K562 (cell line): ENCODE measurements around the gene SCN2B. TPM values are rescaled to one million over a fixed set of nuclear protein-coding genes. Genes with fewer than 3 reads are reported as not detected.
A peak's percentile ranks its signal among the peaks of the same experiment; 100 is the strongest.

Experiments used
- ATAC-seq: fragments of 200-7000 bp; cut with Tn5 transposase; 3 replicates; pipeline ENCODE4 v1.9.1; 2020; ENCODE audit warnings: moderate library complexity
- BruUV-seq: library from RNA; stranded (reverse); fragments of 400-500 nt; replicated peaks from 2 replicates; lab custom pipeline; 2021; lab: Mats Ljungman, UMichigan
- CTCF ChIA-PET: fragments of 300-600 bp; formaldehyde crosslinking; extraction: SDS; loops from one replicate; lab custom pipeline; 2021; ENCODE audit warnings: low intra/inter-chr PET ratio; lab: Yijun Ruan, JAX
- POLR2A ChIA-PET: fragments of 300-600, 350-650 bp; sonication (Branson Sonifier 250); formaldehyde crosslinking; extraction: SDS; loops from one replicate; lab custom pipeline; 2021; ENCODE audit warnings: antibody characterized with exemption, inconsistent platforms; lab: Yijun Ruan, JAX
- DNase-seq, 4 experiments: peaks; one replicate each; pipeline versions ENCODE4 v3.0.0 to v3.0.0-alpha.2; 2011 to 2018; ENCODE audit warnings: low spot score in 3 of 4, mixed read lengths in 3 of 4; ENCODE audit errors: extremely low read depth in 1 of 4
- FAIRE-seq: peaks from 2 replicates; lab custom pipeline; 2011; peaks lifted over from hg19 to GRCh38; lab: Jason Lieb, UNC
- H2AFZ ChIP-seq: 2 replicates; pipeline ENCODE4 v1.6.0; 2011; ENCODE audit warnings: low read depth, low read length, control low read depth, inconsistent platforms
- H3K27ac ChIP-seq: fragments of 200-600 bp; 3 replicates; pipeline ENCODE4 v1.8.0; 2011; ENCODE audit warnings: low read depth, mild to moderate bottlenecking, control low read depth, inconsistent platforms, low read length, moderate library complexity, mixed read lengths; ENCODE audit errors: extremely low read depth
- H3K27me3 ChIP-seq, 2 experiments: fragments of 300-600 bp in 1 of 2; 2 replicates in 1 of 2; 3 replicates in 1 of 2; pipeline versions ENCODE4 v1.6.0 to v1.8.0; 2011; ENCODE audit warnings: inconsistent platforms in 2 of 2, low read length in 2 of 2, mild to moderate bottlenecking in 1 of 2, mixed read lengths in 1 of 2, moderate library complexity in 1 of 2; ENCODE audit not compliant: control insufficient read depth in 2 of 2, insufficient read depth in 2 of 2
- H3K36me3 ChIP-seq: fragments of 300-600 bp; 3 replicates; pipeline ENCODE4 v1.8.0; 2011; ENCODE audit warnings: mild to moderate bottlenecking, low read length, inconsistent platforms; ENCODE audit not compliant: control insufficient read depth, insufficient read depth
- H3K4me1 ChIP-seq, 2 experiments: fragments of 200-600 bp in 1 of 2; replicated peaks in 1 of 2; 2 replicates in 1 of 2; 3 replicates in 1 of 2; pipeline versions ENCODE4 v1.5.1 to v1.8.0; 2011; ENCODE audit warnings: inconsistent platforms in 2 of 2, low read length in 2 of 2, mild to moderate bottlenecking in 1 of 2, mixed read lengths in 1 of 2, moderate library complexity in 1 of 2; ENCODE audit not compliant: control insufficient read depth in 2 of 2, insufficient read depth in 2 of 2
- H3K4me2 ChIP-seq: 2 replicates; pipeline ENCODE4 v1.6.1; 2011; ENCODE audit warnings: low read length, control low read depth, inconsistent platforms, mixed read lengths; ENCODE audit not compliant: insufficient read depth
- H3K4me3 ChIP-seq: fragments of 200-600 bp; sonication (generic), shearing (Covaris generic); 2 replicates; pipeline ENCODE4 v1.5.1; 2016; ENCODE audit warnings: control low read depth, inconsistent platforms
- H3K79me2 ChIP-seq: fragments of 200-600 bp; 3 replicates; pipeline ENCODE4 v1.8.0; 2011; ENCODE audit warnings: low read length, inconsistent platforms; ENCODE audit not compliant: control insufficient read depth, insufficient read depth
- H3K9ac ChIP-seq, 2 experiments: 2 replicates each; pipeline versions ENCODE4 v1.6.0 to v1.6.1; 2011; ENCODE audit warnings: low read depth in 2 of 2, low read length in 2 of 2, control low read depth in 1 of 2, inconsistent platforms in 1 of 2, mild to moderate bottlenecking in 1 of 2, mixed read lengths in 1 of 2; ENCODE audit not compliant: insufficient read depth in 1 of 2
- H3K9me1 ChIP-seq: one replicate; pipeline ENCODE4 v1.6.0; 2011; ENCODE audit warnings: inconsistent platforms, mild to moderate bottlenecking, low read length, moderate library complexity; ENCODE audit not compliant: control insufficient read depth, insufficient read depth
- H3K9me3 ChIP-seq: replicated peaks from 2 replicates; pipeline ENCODE4 v1.5.1; 2011; ENCODE audit warnings: low read depth, low read length, inconsistent platforms; ENCODE audit not compliant: control insufficient read depth, insufficient read depth
- H4K20me1 ChIP-seq: replicated peaks from 2 replicates; pipeline ENCODE4 v1.6.1; 2011; ENCODE audit warnings: low read length, inconsistent platforms, mixed read lengths; ENCODE audit not compliant: control insufficient read depth, insufficient read depth
- CXXC5 ChIP-seq: fragments of 250-450 bp; sonication (Bioruptor Pico); IDR thresholded peaks from 2 replicates; pipeline ENCODE4 v1.8.0; 2022; ENCODE audit warnings: inconsistent platforms, mild to moderate bottlenecking, moderate library complexity
- DNMT1 ChIP-seq: fragments of 450-650 bp; IDR thresholded peaks from 2 replicates; pipeline ENCODE4 v1.6.1; 2016; ENCODE audit warnings: antibody characterized with exemption, mild to moderate bottlenecking
- POU5F1 ChIP-seq: fragments of 150-350 bp; IDR thresholded peaks from 2 replicates; pipeline ENCODE4 v1.6.1; 2014; ENCODE audit warnings: borderline replicate concordance, low read length, low read depth, mild to moderate bottlenecking; ENCODE audit not compliant: partially characterized antibody
- ZNF282 ChIP-seq: sonication (generic); formaldehyde crosslinking; IDR thresholded peaks from 2 replicates; pipeline ENCODE4 v1.8.1; 2023; ENCODE audit warnings: missing genetic modification reagents
- WGBS: fragments of 100-300 bp; shearing (Covaris generic); methylation state at CpG from one replicate; pipeline ENCODE4 v1.1.6; 2016; ENCODE audit warnings: low coverage, mixed read lengths; ENCODE audit not compliant: insufficient coverage; ENCODE audit errors: missing lambda C conversion rate; 5-methylcytosine and 5-hydroxymethylcytosine counted together
- in situ Hi-C: fragments of 300-500 bp; cut with MboI; formaldehyde crosslinking; loops from 4 replicates; pipeline ENCODE4 v1.15.0; 2018; ENCODE audit warnings: inconsistent platforms, mixed read lengths
- intact Hi-C: fragments of 100-400 bp; cut with micrococcal nuclease; formaldehyde crosslinking; loops from 2 replicates; pipeline ENCODE4 v1.14.2; 2022
- polyA plus RNA-seq, 8 experiments: library from polyadenylated mRNA; depleted of rRNA in 4 of 8; stranded (reverse) in 5 of 8; unstranded in 3 of 8; fragments of >200 nt; fragmentation: Nextera tagmentation in 2 of 8; fragmentation: Illumina TruSeq in 1 of 8; extraction: Ambion mirVana in 2 of 8; extraction: Trizol in 1 of 8; gene quantifications; 2 replicates each; pipeline versions ENCODE4 v1.2.1 to v1.2.3, GENCODE V29; 2011 to 2014; ENCODE audit warnings: inconsistent platforms in 1 of 8, missing spikeins in 1 of 8
- total RNA-seq, 7 experiments: library from RNA; depleted of rRNA in 6 of 7; stranded (reverse); fragments of >200 nt in 6 of 7; fragmentation: Illumina TruSeq in 2 of 7; extraction: Trizol in 2 of 7; gene quantifications; 2 replicates each; pipeline versions ENCODE4 v1.2.1 to v1.2.3, GENCODE V29; 2011 to 2021; ENCODE audit warnings: low replicate concordance in 1 of 7
- TF ChIP-seq, protein P1 (sequence below): fragments of 250-450 bp; sonication (Bioruptor Pico); IDR thresholded peaks from 2 replicates; pipeline ENCODE4 v1.5.1; 2021; ENCODE audit warnings: mild to moderate bottlenecking
- TF ChIP-seq, protein P2 (sequence below): fragments of 250-450 bp; sonication (Bioruptor Pico); IDR thresholded peaks from 2 replicates; pipeline ENCODE4 v1.8.0; 2021; ENCODE audit warnings: moderate library complexity, mild to moderate bottlenecking, inconsistent platforms

The SCN2B gene
- total and polyA plus RNA-seq, 9 of the 15 experiments (the other 6 are each of a cell fraction or from before 2014, with no cell fraction given), result not detected

DNA sequence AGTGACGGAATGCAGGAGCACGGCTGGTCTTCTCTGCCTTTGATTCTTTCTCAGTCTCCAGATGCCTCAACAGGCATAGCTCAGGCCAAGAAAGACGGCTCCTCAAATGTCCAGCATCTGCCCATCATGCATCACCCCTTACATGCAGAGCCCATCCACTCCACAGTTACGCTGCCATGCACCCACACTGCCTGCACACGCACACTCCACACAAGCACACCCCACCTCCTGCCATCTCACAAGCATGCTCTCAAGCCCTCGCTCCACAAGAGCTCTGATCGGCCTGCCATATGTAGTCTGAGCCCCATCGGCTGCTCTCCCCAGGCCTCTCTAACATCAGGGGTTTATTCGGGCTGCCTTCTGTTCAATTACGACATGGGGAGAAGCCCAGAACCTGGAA, 42.6 kb downstream of the SCN2B start:
- Histone ChIP-seq H4K20me1 (no peaks in the 10 kb centered on the region; the same call in 1 of the 2 replicates), H3K79me2 (no peaks in the 10 kb centered on the region), H3K36me3 (no peaks in the 10 kb centered on the region), H3K27me3 (peaks cover 16 to 50% of the 10 kb centered on the region in 2 experiments), H3K4me1 (no peaks in the 10 kb centered on the region), H3K4me3 (no peak overlapping the region), H3K9me1 (peaks cover 3% of the 10 kb centered on the region), H3K9ac (0 out of 4 replicates have a peak overlapping the region, but pooled peaks of 1 of the 2 experiments have one; percentile 65), H3K9me3 (no peaks in the 10 kb centered on the region), H3K27ac (no peak overlapping the region), H2AFZ (no peak overlapping the region), H3K4me2 (no peak overlapping the region)
- FAIRE-seq (no peak), DNase-seq (no peak), ATAC-seq (no peak)
- BruUV-seq, result no TSS peak
- POLR2A ChIA-PET, result interaction anchor here (0.8 kb wide), 1 partner anchor 35 kb away, joined by 4 read pairs; no protein-coding TSS in a partner anchor
- CTCF ChIA-PET, result no interaction called here
- intact Hi-C loops, result no loop called here
- in situ Hi-C loops, result no loop called here
- WGBS, result 4% methylated on average over 10 of the region's 10 CpGs
- TF ChIP-seq, protein P1, sequence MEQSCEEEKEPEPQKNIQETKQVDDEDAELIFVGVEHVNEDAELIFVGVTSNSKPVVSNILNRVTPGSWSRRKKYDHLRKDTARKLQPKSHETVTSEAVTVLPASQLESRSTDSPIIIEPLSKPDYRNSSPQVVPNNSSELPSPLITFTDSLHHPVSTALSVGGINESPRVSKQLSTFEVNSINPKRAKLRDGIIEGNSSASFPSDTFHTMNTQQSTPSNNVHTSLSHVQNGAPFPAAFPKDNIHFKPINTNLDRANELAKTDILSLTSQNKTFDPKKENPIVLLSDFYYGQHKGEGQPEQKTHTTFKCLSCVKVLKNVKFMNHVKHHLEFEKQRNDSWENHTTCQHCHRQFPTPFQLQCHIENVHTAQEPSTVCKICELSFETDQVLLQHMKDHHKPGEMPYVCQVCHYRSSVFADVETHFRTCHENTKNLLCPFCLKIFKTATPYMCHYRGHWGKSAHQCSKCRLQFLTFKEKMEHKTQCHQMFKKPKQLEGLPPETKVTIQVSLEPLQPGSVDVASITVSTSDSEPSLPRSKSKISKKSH (CRISPR knock-in tag), result no peak
- TF ChIP-seq ZNF282 (CRISPR knock-in tag), result no peak
- no peak for TF ChIP-seq DNMT1
- TF ChIP-seq, protein P2, sequence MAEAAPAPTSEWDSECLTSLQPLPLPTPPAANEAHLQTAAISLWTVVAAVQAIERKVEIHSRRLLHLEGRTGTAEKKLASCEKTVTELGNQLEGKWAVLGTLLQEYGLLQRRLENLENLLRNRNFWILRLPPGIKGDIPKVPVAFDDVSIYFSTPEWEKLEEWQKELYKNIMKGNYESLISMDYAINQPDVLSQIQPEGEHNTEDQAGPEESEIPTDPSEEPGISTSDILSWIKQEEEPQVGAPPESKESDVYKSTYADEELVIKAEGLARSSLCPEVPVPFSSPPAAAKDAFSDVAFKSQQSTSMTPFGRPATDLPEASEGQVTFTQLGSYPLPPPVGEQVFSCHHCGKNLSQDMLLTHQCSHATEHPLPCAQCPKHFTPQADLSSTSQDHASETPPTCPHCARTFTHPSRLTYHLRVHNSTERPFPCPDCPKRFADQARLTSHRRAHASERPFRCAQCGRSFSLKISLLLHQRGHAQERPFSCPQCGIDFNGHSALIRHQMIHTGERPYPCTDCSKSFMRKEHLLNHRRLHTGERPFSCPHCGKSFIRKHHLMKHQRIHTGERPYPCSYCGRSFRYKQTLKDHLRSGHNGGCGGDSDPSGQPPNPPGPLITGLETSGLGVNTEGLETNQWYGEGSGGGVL, result no peak
- no peak for TF ChIP-seq POU5F1
- TF ChIP-seq CXXC5 (CRISPR knock-in tag), result no peak
